GF-D8 (cell line): ENCODE data around the gene PRODH2.

Experiments used
- DNase-seq: peaks from one replicate; lab custom pipeline; 2025; lab: John Stamatoyannopoulos, UW

The PRODH2 gene

DNA sequence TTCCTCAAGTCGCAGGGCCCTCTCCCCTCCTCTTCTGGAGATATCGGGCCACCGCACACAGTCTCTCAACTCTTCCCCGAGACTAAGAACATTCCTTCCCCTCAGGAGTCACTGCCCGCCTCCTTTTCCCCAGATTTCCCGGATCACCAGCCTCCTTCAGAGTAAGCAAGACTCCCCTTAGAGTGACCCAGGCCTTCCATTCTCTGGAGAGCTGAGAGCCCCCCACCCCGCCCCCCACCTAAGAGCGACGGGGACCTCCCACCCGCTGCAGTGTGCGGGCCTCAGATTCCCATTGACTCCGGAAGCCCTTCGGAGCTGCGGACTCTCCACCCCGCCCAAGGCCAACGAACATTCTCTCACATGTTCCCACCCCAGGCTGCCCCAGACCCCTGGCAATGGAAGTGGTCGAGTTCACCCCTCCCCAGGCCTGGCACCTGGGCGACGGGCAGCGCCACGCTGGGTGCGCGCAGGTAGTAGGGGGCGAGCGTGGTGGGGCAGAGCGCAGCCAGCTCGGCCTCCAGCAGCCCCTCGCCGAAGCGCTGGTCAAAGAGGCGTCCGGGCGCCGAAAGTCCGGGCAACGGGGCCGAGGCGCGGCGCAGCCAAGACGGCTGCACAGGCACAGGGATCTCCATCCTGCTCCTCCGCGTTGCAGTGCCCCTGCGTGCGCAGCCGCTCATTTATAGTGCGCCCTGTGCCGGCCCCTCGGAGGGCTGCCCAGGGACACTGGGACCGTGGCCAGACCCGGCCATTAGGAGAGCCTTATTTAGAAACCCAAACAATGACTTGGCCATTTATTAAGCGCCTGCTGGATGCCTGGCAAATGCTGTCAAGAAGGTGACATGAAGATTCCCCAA lies 56.0 kb downstream of the PRODH2 start, which contains the start of gene HSPB6:
HSPB6 (minus strand) TSS at position 653 of the 854 bp plus-strand sequence; CDS start at position 632, 21 bp downstream.
- DNase-seq: no peak

DNA sequence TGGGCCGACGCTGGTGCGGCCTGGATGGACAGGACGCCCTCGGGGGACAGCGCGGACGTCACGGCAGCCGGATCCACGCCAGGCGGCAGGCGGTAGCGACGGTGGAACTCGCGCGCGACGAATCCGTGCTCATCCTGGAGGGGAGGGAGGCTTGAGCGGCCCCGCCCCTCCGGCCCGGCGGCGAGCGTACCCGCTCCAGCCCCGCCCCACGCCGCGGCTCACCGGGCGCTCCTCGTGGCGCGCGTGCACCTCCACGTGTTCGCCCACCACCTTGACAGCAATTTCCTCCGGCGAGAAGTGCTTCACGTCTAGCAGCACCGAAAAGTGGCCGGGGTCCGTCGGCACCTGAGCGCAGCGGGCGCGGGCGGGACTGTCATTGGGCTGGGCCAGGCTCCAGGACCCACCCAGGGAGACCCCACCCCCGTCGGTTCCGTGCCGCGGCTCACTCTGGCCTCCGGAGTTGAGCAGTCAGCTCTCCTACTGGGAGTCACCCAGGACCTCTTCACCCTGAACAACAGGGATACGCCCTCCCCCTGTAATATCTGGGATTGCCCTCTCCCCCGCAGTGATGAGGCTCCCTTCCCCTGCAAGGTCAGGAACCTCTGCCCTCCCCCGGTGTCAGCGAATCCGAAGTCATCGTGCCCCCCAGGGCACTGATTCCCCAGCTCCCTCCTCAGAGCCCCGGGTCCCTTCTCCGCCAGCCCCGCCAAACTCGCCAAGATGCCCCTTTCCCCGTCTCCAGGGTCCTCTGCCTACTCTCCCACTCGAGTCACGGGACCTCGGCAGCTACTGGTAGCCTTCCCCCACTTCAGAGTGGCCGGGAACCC lies 56.9 kb downstream of the PRODH2 start:
- no peak for DNase-seq

DNA sequence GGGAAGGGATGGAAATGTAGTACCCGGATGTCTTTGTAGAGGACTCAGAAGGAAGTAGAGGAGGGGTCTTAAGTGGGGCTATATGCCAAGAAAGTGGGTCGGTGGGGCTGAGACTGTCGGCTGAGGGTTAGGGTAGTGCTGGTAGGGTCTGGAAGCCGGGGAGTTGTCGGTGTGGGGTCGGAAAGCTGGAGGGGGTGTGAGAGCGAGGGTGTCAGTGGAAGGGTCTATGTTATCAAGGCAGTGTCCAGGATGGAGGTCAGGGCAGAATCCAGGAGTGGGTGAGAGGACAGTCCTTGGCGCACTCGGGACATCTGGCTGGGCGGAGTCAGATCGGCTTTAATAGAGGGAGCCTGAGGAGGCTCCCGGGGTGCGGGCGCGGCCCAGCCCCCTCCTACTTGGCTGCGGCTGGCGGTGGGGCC lies 57.5 kb downstream of the PRODH2 start:
- DNase-seq: no peak

DNA sequence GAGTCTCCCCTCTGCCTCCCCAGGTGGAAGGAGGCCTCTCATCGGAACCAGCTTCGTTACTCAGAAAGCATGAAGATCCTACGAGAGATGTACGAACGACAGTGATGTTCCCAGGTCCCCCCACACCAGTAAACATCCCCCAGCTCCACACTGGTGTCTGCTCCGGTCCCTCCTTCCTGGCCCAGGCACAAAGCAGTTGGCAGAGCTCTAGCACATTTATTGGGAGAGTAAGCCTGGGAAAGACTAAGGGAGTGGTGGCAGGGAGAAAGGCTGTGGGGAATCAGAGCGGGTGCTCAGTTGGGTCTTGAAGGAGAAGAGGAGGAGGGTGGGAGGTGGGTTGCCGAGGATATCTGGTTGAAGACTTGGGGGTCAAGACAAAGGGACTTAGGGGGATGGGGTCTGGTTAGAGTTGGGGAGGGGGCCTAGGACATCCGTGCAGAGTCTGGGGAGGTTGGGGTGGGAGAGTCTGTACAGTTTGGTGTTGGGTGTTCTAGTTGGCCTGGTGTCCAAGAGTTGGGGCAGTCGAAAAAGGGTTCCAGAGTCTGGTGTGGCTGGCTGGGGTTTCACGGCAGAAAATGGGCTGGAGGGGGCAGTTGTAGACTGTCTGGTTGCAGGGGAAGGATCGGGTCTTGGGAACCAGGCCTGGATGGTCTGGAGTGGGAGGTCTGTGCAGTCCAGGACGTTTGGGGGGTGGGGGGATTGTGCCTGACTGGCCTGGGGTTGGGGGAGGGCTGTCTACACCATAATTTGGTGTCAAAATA lies 58.1 kb downstream of the PRODH2 start:
- DNase-seq: no peak

DNA sequence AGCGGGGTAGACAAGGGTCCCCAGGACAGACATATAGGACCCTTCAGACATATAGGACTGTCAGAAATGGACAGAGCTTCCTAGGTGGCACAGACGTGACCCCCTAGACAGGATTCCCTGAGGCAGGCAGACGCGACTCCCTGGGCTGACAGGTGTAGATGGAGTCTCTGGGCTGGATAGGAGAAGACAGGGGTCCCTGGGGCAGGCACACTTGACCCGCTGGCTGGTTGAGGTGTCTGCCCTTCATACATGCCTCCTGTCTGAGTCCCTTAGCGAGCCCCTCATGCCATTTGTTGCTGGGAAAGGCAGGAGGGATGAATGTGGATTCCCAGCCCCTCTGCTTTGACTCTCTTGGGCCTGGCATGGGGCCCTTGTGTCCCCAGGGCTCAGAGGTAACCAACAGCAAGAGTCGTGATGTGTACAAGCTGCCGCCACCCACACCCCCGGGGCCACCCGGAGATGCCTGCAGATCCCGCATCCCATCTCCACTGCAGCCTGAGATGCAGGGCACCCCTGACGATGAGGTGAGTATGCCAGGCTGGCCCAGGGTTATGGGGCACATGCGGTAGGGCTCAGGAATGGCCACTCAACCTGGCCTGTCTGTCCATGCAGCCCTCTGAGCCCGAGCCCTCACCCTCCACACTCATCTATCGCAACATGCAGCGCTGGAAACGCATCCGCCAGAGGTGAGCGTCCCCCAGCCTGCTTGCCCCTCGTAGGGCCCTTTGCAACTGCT lies 58.8 kb downstream of the PRODH2 start:
- DNase-seq: no peak

DNA sequence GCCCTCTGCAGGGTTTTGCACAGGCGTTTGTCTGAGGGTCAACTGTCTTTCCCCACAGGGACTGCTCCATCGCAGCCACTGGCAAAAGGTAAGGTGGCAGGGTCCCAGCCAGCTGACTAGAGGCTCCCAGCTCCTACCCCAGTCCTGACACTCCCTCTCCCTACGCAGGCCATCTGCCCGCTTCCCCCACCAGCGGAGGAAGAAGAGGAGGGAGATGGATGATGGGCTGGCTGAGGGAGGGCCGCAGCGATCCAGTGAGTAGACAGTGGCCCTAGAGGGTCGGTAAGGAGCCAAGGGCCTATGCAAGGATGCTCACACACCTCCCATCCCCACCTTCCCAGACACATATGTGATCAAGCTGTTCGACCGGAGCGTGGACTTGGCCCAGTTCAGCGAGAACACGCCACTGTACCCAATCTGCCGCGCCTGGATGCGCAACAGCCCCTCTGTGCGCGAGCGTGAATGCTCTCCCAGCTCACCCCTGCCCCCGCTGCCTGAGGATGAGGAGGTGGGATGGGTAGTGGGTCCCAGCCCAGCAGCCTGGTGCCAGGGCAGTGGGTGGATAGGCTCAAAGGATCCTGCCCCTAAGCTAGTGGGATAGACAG lies 59.8 kb downstream of the PRODH2 start:
- DNase-seq: no peak

DNA sequence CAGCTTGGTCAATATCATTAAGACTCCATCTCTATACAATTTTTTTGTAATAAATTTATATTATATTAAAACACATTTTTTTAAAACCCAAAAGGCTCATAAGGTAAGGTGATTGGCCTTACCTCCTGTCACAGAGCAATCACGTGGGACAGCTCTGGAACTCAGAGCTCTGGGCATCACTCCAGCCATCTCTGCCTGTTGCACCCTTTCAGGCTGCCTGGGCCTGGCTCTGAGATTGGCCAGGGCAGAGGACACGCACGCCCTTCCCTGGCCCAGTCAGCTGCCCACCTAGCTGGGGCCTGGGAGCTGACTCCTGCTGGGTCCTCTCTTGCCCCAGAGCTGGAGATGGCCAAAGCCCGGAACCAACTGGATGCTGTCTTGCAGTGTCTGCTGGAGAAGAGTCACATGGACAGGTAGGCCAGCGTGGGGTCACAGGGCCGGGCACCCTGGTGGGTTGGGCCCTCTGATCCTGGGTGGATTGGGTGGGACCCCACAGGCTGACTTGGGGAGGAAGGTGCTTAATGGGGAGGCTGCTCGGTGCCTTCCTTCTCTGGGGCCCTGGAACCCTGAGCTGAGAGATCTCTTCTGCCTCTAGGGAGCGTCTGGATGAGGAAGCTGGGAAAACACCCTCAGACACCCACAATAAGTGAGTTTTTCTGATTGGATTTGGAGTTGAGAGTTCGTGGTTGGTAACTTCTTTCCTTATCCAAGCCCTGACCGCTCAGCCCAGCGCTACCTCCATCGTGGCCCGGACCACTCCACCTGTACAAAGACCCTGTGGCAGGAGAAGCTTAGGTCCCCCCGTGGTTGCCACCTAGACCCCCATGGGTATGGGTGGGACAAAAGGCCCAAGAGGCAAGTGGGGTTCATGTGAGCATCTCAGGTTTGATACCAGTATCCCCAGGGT lies 60.6 kb downstream of the PRODH2 start:
- no peak for DNase-seq

DNA sequence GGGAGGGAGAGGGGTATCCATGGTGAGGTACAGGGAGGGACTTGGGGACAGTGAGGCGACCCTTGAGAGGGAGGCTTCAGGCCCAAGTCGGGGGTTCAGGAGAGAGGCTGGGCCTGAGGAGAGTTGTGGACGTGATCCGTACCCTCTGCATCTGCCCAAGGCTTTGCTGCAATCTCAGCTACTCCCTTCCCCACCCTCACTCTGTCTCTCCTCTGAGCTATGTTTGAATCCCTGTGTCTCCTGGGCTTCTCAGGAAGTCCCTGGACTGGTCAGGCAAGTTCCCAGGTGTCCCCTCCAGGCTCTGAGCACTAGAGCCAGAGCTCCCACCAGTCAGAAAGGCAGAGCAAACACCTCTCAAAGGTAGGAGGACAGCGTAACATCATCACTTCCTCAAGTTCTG lies 62.5 kb downstream of the PRODH2 start:
- no peak for DNase-seq
